ENCODE data around the gene SPRR3.

Gene SPRR3

DNA sequence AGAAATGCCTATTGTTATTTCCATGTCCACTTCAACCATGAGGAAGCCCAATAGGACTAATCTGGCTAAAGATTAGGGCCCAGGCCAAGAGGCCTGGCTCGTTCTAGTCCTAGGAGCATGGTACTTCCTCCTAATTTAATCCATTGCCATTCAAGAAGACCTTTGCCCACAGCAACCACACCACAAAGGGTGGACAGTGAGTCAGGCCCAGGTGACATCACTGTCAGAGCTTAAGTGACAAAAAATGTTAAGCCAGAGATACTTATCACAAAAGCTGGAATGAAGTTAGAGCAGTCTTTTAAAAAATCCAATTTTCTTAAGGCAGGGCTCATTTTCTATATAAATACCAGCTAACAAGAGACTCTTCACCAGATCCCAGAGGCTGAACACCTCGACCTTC lies at the start of gene SPRR3:
TSS of gene SPRR3 (plus strand) at position 368 of the 400 bp plus-strand sequence. CDS start 1,272 bp downstream, outside the sequence.
- Histone ChIP-seq H3K9ac (ENCODE audit: low read depth in 1 of 2, low read length in 2 of 2) (no peak within 1 kb of the TSS), H3K4me1 (ENCODE audit: control insufficient read depth in 1 of 2, insufficient read depth in 2 of 2, low read length in 2 of 2) (no peaks in the 10 kb centered on the region), H3K27me3 (ENCODE audit: control insufficient read depth in 1 of 2, insufficient read depth in 2 of 2, low read length in 2 of 2) (no peaks in the 10 kb centered on the region), H3K4me3 (ENCODE audit: low read depth in 1 of 2, low read length in 2 of 2) (no peak within 1 kb of the TSS), H3K36me3 (ENCODE audit: control insufficient read depth in 1 of 2, insufficient read depth in 2 of 2, low read length in 2 of 2) (no peaks in the 10 kb centered on the region), H3K9me3 (ENCODE audit: control insufficient read depth in 1 of 2, low read length in 2 of 2) (no peaks in the 10 kb centered on the region), H3K27ac (ENCODE audit: low read depth, low read length) (no peak within 1 kb of the TSS)

- Histone ChIP-seq H3K27ac (ENCODE audit: low read depth, low read length) (no peak overlapping the region), H3K9ac (ENCODE audit: low read depth in 1 of 2, low read length in 2 of 2) (no peak overlapping the region), H3K4me1 (ENCODE audit: control insufficient read depth in 1 of 2, insufficient read depth in 2 of 2, low read length in 2 of 2) (no peaks in the 10 kb centered on the region), H3K9me3 (ENCODE audit: control insufficient read depth in 1 of 2, low read length in 2 of 2) (no peaks in the 10 kb centered on the region), H3K36me3 (ENCODE audit: control insufficient read depth in 1 of 2, insufficient read depth in 2 of 2, low read length in 2 of 2) (no peaks in the 10 kb centered on the region), H3K4me3 (ENCODE audit: low read depth in 1 of 2, low read length in 2 of 2) (no peak overlapping the region), H3K27me3 (ENCODE audit: control insufficient read depth in 1 of 2, insufficient read depth in 2 of 2, low read length in 2 of 2) (peaks cover 0 to 3% of the 10 kb centered on the region in 2 donors)
These were observed 47.8 kb upstream of the SPRR3 start for GRCh38 chr1:152953761-152954160.

- Histone ChIP-seq H3K4me1 (ENCODE audit: control insufficient read depth in 1 of 2, insufficient read depth in 2 of 2, low read length in 2 of 2) (no peaks in the 10 kb centered on the region), H3K9me3 (ENCODE audit: control insufficient read depth in 1 of 2, low read length in 2 of 2) (no peaks in the 10 kb centered on the region), H3K27me3 (ENCODE audit: control insufficient read depth in 1 of 2, insufficient read depth in 2 of 2, low read length in 2 of 2) (peaks cover 0 to 5% of the 10 kb centered on the region in 2 donors), H3K36me3 (ENCODE audit: control insufficient read depth in 1 of 2, insufficient read depth in 2 of 2, low read length in 2 of 2) (no peaks in the 10 kb centered on the region), H3K9ac (ENCODE audit: low read depth in 1 of 2, low read length in 2 of 2) (no peak overlapping the region), H3K27ac (ENCODE audit: low read depth, low read length) (no peak overlapping the region), H3K4me3 (ENCODE audit: low read depth in 1 of 2, low read length in 2 of 2) (no peak overlapping the region)
These were observed 47.1 kb upstream of the SPRR3 start for GRCh38 chr1:152954436-152954835.

DNA sequence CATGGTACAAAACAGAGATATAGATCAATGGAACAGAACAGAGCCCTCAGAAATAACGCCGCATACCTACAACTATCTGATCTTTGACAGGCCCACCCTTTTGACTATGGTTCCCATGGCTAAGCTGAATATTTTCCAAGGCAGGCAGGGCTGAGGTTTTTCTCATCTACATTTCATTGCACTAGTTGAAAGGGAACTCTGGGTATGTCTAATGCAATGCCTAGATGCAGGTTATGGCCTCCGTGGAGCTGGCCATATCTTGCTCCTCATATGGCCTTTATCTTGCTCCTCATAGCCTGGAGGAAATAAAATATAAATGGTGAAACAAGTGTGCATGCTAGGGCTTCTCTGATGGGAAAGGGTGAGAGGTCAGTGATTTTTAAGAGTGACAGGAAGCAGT lies 44.0 kb upstream of the SPRR3 start:
- H3K9me3 ChIP-seq (ENCODE audit: control insufficient read depth in 1 of 2, low read length in 2 of 2): no peaks in the 10 kb centered on the region
- no peaks in the 10 kb centered on the region for H3K4me1 ChIP-seq (ENCODE audit: control insufficient read depth in 1 of 2, insufficient read depth in 2 of 2, low read length in 2 of 2)
- H3K9ac ChIP-seq (ENCODE audit: low read depth in 1 of 2, low read length in 2 of 2): no peak overlapping the region
- no peak overlapping the region for H3K27ac ChIP-seq (ENCODE audit: low read depth, low read length)
- H3K4me3 ChIP-seq (ENCODE audit: low read depth in 1 of 2, low read length in 2 of 2): no peak overlapping the region
- H3K36me3 ChIP-seq (ENCODE audit: control insufficient read depth in 1 of 2, insufficient read depth in 2 of 2, low read length in 2 of 2): no peaks in the 10 kb centered on the region
- H3K27me3 ChIP-seq (ENCODE audit: control insufficient read depth in 1 of 2, insufficient read depth in 2 of 2, low read length in 2 of 2): peaks cover 0 to 6% of the 10 kb centered on the region in 2 donors

GRCh38 chr1:152959273-152959672 lies 42.3 kb upstream of the SPRR3 start:
- Histone ChIP-seq H3K4me1 (ENCODE audit: control insufficient read depth in 1 of 2, insufficient read depth in 2 of 2, low read length in 2 of 2) (no peaks in the 10 kb centered on the region), H3K4me3 (ENCODE audit: low read depth in 1 of 2, low read length in 2 of 2) (no peak overlapping the region), H3K9me3 (ENCODE audit: control insufficient read depth in 1 of 2, low read length in 2 of 2) (no peaks in the 10 kb centered on the region), H3K27ac (ENCODE audit: low read depth, low read length) (no peak overlapping the region), H3K27me3 (ENCODE audit: control insufficient read depth in 1 of 2, insufficient read depth in 2 of 2, low read length in 2 of 2) (peaks cover 0 to 6% of the 10 kb centered on the region in 2 donors), H3K9ac (ENCODE audit: low read depth in 1 of 2, low read length in 2 of 2) (no peak overlapping the region), H3K36me3 (ENCODE audit: control insufficient read depth in 1 of 2, insufficient read depth in 2 of 2, low read length in 2 of 2) (no peaks in the 10 kb centered on the region)

DNA sequence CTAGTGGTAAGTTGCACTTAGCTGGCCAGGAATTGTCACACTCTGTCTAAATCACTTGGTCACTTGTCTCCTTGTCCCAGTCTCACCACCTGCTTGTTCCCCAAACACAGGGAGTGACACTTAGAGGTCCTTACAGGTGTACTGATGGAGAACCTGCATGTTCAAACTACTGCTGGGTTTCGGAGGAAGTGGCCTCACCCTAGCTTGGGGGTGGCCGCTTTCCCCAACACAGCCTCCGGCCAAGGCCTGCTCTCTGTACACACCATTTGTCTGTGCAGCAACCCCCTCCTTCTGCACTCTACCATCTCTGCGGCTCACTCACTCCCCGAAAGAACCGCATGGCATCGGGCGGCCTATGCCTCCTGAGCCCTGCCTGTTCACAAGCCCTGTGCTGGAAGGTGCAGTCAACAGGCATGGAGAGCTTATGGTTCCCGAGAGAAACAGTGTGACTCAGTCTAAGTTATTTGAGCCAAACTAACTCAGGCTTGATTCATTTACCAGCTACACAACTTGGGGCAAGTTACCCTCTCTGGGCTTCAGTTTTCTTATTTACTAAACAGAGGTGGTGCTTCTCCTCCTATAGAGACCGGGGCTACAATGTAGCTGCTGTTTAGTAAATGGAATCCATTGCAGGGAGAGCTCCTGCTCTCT lies 41.6 kb upstream of the SPRR3 start:
- H3K27ac ChIP-seq (ENCODE audit: low read depth, low read length): no peak overlapping the region
- no peaks in the 10 kb centered on the region for H3K36me3 ChIP-seq (ENCODE audit: control insufficient read depth in 1 of 2, insufficient read depth in 2 of 2, low read length in 2 of 2)
- peaks cover 0 to 8% of the 10 kb centered on the region in 2 donors for H3K27me3 ChIP-seq (ENCODE audit: control insufficient read depth in 1 of 2, insufficient read depth in 2 of 2, low read length in 2 of 2)
- H3K4me3 ChIP-seq (ENCODE audit: low read depth in 1 of 2, low read length in 2 of 2): no peak overlapping the region
- H3K4me1 ChIP-seq (ENCODE audit: control insufficient read depth in 1 of 2, insufficient read depth in 2 of 2, low read length in 2 of 2): no peaks in the 10 kb centered on the region
- no peak overlapping the region for H3K9ac ChIP-seq (ENCODE audit: low read depth in 1 of 2, low read length in 2 of 2)
- H3K9me3 ChIP-seq (ENCODE audit: control insufficient read depth in 1 of 2, low read length in 2 of 2): no peaks in the 10 kb centered on the region

DNA sequence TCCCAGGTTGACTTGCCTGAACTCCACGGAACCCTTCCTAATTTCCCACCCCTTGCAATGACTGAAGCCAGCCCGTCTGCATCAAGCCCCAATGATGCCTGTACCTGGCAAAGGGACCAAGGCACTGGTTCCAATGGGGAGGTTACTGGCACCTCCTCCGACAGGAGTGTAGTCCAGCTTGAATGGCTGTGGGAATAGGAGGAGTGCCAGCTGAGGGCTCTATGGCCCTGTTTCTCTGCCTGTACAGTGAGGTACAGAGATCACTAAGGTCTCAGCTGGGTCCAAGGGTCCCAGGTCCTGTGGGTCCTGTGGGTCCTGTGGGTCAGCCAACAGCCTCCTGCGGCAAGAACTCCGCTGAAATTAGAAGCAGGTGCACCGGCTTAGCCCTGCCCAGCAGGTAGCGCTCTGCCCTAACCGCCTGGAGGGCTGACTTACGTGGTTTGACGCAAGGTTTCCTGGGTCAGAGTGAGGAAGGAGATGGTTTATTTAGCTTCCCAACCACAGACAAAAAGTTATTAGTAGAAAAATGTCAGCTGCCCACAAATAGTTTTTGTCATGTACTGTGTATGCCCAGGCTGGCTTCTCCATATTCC lies 41.0 kb upstream of the SPRR3 start:
- no peak overlapping the region for H3K27ac ChIP-seq (ENCODE audit: low read depth, low read length)
- peaks cover 0 to 8% of the 10 kb centered on the region in 2 donors for H3K27me3 ChIP-seq (ENCODE audit: control insufficient read depth in 1 of 2, insufficient read depth in 2 of 2, low read length in 2 of 2)
- H3K36me3 ChIP-seq (ENCODE audit: control insufficient read depth in 1 of 2, insufficient read depth in 2 of 2, low read length in 2 of 2): no peaks in the 10 kb centered on the region
- no peaks in the 10 kb centered on the region for H3K4me1 ChIP-seq (ENCODE audit: control insufficient read depth in 1 of 2, insufficient read depth in 2 of 2, low read length in 2 of 2)
- no peak overlapping the region for H3K4me3 ChIP-seq (ENCODE audit: low read depth in 1 of 2, low read length in 2 of 2)
- H3K9ac ChIP-seq (ENCODE audit: low read depth in 1 of 2, low read length in 2 of 2): no peak overlapping the region
- no peaks in the 10 kb centered on the region for H3K9me3 ChIP-seq (ENCODE audit: control insufficient read depth in 1 of 2, low read length in 2 of 2)

GRCh38 chr1:152961226-152961891 lies 40.2 kb upstream of the SPRR3 start:
- Histone ChIP-seq H3K36me3 (ENCODE audit: control insufficient read depth in 1 of 2, insufficient read depth in 2 of 2, low read length in 2 of 2) (no peaks in the 10 kb centered on the region), H3K4me1 (ENCODE audit: control insufficient read depth in 1 of 2, insufficient read depth in 2 of 2, low read length in 2 of 2) (no peaks in the 10 kb centered on the region), H3K4me3 (ENCODE audit: low read depth in 1 of 2, low read length in 2 of 2) (no peak overlapping the region), H3K27ac (ENCODE audit: low read depth, low read length) (no peak overlapping the region), H3K27me3 (ENCODE audit: control insufficient read depth in 1 of 2, insufficient read depth in 2 of 2, low read length in 2 of 2) (peaks cover 0 to 8% of the 10 kb centered on the region in 2 donors), H3K9me3 (ENCODE audit: control insufficient read depth in 1 of 2, low read length in 2 of 2) (no peaks in the 10 kb centered on the region), H3K9ac (ENCODE audit: low read depth in 1 of 2, low read length in 2 of 2) (no peak overlapping the region)

DNA sequence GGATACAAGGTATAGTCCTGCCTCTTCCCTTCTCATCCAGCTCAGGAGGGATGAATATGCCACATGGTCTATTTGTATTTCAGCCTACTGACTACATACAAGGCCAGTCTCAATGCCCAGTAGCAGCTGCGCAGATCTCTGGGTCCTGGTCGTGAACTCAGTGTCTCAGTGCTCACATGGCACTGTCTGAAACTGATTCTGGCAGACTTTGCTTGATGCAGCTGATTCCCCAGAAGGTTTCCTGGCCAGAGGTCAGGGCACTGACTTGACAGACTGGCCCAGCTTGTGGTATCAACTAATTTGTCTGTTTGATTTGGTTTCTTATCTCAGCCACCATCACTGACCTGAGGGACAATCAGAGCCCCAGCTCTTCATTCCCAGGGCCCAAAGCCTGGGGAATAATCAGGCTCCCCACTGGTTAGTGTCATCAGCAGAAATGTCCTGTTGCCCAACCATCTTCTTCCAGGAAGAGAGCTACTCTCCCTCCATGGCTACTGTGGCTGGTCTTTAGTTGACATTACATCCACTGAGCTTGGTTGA lies 38.6 kb upstream of the SPRR3 start:
- Histone ChIP-seq H3K4me3 (ENCODE audit: low read depth in 1 of 2, low read length in 2 of 2) (no peak overlapping the region), H3K27ac (ENCODE audit: low read depth, low read length) (no peak overlapping the region), H3K27me3 (ENCODE audit: control insufficient read depth in 1 of 2, insufficient read depth in 2 of 2, low read length in 2 of 2) (peaks cover 0 to 8% of the 10 kb centered on the region in 2 donors), H3K4me1 (ENCODE audit: control insufficient read depth in 1 of 2, insufficient read depth in 2 of 2, low read length in 2 of 2) (no peaks in the 10 kb centered on the region), H3K36me3 (ENCODE audit: control insufficient read depth in 1 of 2, insufficient read depth in 2 of 2, low read length in 2 of 2) (no peaks in the 10 kb centered on the region), H3K9ac (ENCODE audit: low read depth in 1 of 2, low read length in 2 of 2) (no peak overlapping the region), H3K9me3 (ENCODE audit: control insufficient read depth in 1 of 2, low read length in 2 of 2) (no peaks in the 10 kb centered on the region)

GRCh38 chr1:152964536-152964935 lies 37.0 kb upstream of the SPRR3 start:
- Histone ChIP-seq H3K4me1 (ENCODE audit: control insufficient read depth in 1 of 2, insufficient read depth in 2 of 2, low read length in 2 of 2) (no peaks in the 10 kb centered on the region), H3K4me3 (ENCODE audit: low read depth in 1 of 2, low read length in 2 of 2) (no peak overlapping the region), H3K27me3 (ENCODE audit: control insufficient read depth in 1 of 2, insufficient read depth in 2 of 2, low read length in 2 of 2) (peaks cover 0 to 5% of the 10 kb centered on the region in 2 donors)

More at GRCh38 chr1:152964536-152964935, 37.0 kb upstream of the SPRR3 start:
- Histone ChIP-seq H3K9me3 (ENCODE audit: control insufficient read depth in 1 of 2, low read length in 2 of 2) (no peaks in the 10 kb centered on the region), H3K36me3 (ENCODE audit: control insufficient read depth in 1 of 2, insufficient read depth in 2 of 2, low read length in 2 of 2) (no peaks in the 10 kb centered on the region), H3K9ac (ENCODE audit: low read depth in 1 of 2, low read length in 2 of 2) (no peak overlapping the region), H3K27ac (ENCODE audit: low read depth, low read length) (no peak overlapping the region)
